Peyer's patch (tissue), 4 donors: ENCODE measurements around the gene C16orf89. TPM values are rescaled to one million over a fixed set of nuclear protein-coding genes. Genes with fewer than 3 reads are reported as not detected.

ENCODE experiments used
- DNase-seq, 3 donors: peaks; one replicate each; pipeline ENCODE4 v3.0.0-alpha.2; 2017 to 2019
- H3K27ac ChIP-seq, 4 donors: fragments of 200-600 bp; sonication (generic); one replicate each; pipeline ENCODE4 v1.5.1; 2016 to 2019
- H3K27me3 ChIP-seq, 2 donors: fragments of 200-600 bp; sonication (generic); one replicate each; pipeline ENCODE4 v1.5.1; 2019
- H3K36me3 ChIP-seq, 3 donors: fragments of 200-600 bp; sonication (generic); one replicate each; pipeline ENCODE4 v1.5.1; 2016 to 2019
- H3K4me1 ChIP-seq, 4 donors: fragments of 200-600 bp; sonication (generic); one replicate each; pipeline ENCODE4 v1.5.1; 2016 to 2019
- H3K4me3 ChIP-seq, 4 donors: fragments of 200-600 bp; sonication (generic); 1 replicate in 3 of 4; 2 replicates in 1 of 4; pipeline ENCODE4 v1.5.1; 2016 to 2019; ENCODE audit warnings: mild to moderate bottlenecking in 1 of 4
- H3K9me3 ChIP-seq, 4 donors: fragments of 200-600 bp; sonication (generic); one replicate each; pipeline ENCODE4 v1.5.1; 2016 to 2019; ENCODE audit warnings: mild to moderate bottlenecking in 1 of 4
- POLR2A ChIP-seq, 2 donors: fragments of 450-650 bp; IDR thresholded peaks; one replicate each; pipeline ENCODE4 v1.5.1; 2017; ENCODE audit warnings: antibody characterized with exemption in 2 of 2, mild to moderate bottlenecking in 2 of 2, moderate library complexity in 2 of 2
- total RNA-seq, 4 donors: library from RNA; depleted of rRNA; stranded (reverse); fragments of >200 nt; gene quantifications; one replicate each; pipeline ENCODE4 v1.1.0, GENCODE V29; 2016
- TF ChIP-seq, protein P1 (sequence below), 6 experiments: fragments of 450-650 bp in 4 of 6; fragments of 200-600 bp in 2 of 6; sonication (generic) in 1 of 6; IDR thresholded peaks; one replicate each; pipeline ENCODE4 v1.5.1; 2017 to 2019; ENCODE audit warnings: antibody characterized with exemption in 6 of 6, mild to moderate bottlenecking in 3 of 6, moderate library complexity in 1 of 6

Gene C16orf89
- total RNA-seq, 4 donors from 2014 or later = 0.80 to 1.4 TPM; not detected in 2

DNA sequence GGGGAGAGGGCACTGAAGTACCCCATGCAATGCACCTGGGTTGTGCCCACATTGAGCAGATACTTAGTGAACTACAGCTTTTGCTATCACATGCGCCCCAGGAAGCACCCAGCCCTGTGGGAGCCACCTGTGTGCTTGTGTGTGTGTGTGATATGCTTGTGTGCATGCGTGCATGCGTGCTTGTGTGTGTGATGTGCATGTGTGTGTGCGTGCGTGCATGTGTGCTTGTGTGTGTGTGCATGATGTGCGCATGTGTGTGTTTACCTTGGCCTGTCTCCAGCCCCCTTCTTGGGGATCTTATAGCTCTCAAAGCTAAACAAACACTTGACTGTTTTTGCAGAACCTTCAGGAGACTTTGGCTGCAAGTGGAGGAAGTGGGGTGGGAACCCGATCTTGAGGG is 841 bp downstream of the C16orf89 start:
- peaks cover 0 to 13% (median 0%) of the 10 kb centered on the region in 4 donors for H3K4me1 ChIP-seq
- no peak for DNase-seq
- H3K27me3 ChIP-seq = no peaks in the 10 kb centered on the region
- H3K27ac ChIP-seq = peak overlapping the region in 1 of 4 donors; percentile 49
- no peaks in the 10 kb centered on the region for H3K9me3 ChIP-seq
- TF ChIP-seq, protein P1, sequence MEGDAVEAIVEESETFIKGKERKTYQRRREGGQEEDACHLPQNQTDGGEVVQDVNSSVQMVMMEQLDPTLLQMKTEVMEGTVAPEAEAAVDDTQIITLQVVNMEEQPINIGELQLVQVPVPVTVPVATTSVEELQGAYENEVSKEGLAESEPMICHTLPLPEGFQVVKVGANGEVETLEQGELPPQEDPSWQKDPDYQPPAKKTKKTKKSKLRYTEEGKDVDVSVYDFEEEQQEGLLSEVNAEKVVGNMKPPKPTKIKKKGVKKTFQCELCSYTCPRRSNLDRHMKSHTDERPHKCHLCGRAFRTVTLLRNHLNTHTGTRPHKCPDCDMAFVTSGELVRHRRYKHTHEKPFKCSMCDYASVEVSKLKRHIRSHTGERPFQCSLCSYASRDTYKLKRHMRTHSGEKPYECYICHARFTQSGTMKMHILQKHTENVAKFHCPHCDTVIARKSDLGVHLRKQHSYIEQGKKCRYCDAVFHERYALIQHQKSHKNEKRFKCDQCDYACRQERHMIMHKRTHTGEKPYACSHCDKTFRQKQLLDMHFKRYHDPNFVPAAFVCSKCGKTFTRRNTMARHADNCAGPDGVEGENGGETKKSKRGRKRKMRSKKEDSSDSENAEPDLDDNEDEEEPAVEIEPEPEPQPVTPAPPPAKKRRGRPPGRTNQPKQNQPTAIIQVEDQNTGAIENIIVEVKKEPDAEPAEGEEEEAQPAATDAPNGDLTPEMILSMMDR (IDR thresholded peaks at IDR 0.05) = no peak
- TF ChIP-seq POLR2A (IDR thresholded peaks at IDR 0.05) = no peak
- no peaks in the 10 kb centered on the region for H3K36me3 ChIP-seq
- peak overlapping the region in 1 of 4 donors; percentile 19 for H3K4me3 ChIP-seq

- no peaks in the 10 kb centered on the region for H3K27me3 ChIP-seq
- H3K27ac ChIP-seq = no peak overlapping the region
- no peak overlapping the region for H3K4me3 ChIP-seq
- H3K4me1 ChIP-seq = peaks cover 0 to 13% (median 0%) of the 10 kb centered on the region in 4 donors
- no peak for DNase-seq
- no peaks in the 10 kb centered on the region for H3K36me3 ChIP-seq
- H3K9me3 ChIP-seq = no peaks in the 10 kb centered on the region
- TF ChIP-seq, protein P1 (IDR thresholded peaks at IDR 0.05) = no peak
- TF ChIP-seq POLR2A (IDR thresholded peaks at IDR 0.05) = no peak
Measured at GRCh38 chr16:5062790-5063765, 2.7 kb downstream of the C16orf89 start.

DNA sequence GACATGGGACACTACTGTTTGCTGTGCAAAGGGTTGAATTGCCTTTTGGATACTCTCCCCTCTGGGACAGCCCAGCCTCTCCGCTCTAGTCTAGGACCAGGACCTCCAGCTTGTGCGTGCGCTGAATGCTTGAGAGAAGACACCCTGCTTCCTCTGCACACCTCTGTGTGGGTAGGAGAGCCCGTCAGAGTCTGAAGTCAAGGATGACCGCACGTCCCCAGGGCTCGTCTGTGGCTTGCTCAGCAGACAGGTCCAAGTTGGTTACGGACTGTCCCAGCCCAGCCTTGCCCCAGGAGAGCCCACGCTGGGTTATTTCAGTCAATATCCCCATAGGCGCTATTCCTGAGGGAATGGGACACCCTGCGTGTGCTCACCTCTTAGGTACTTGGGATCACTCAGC is 3.7 kb downstream of the C16orf89 start:
- TF ChIP-seq POLR2A (IDR thresholded peaks at IDR 0.05) = no peak
- TF ChIP-seq, protein P1 (IDR thresholded peaks at IDR 0.05) = no peak
- Histone ChIP-seq H3K27me3 (no peaks in the 10 kb centered on the region), H3K36me3 (no peaks in the 10 kb centered on the region), H3K9me3 (no peaks in the 10 kb centered on the region), H3K4me3 (no peak overlapping the region), H3K27ac (no peak overlapping the region), H3K4me1 (peaks cover 0 to 13% (median 0%) of the 10 kb centered on the region in 4 donors)
- DNase-seq = no peak

- H3K4me1 ChIP-seq = peaks cover 0 to 5% (median 0%) of the 10 kb centered on the region in 4 donors
- DNase-seq = peak in 1 of 3 donors; percentile 27
- no peak overlapping the region for H3K27ac ChIP-seq
- no peak overlapping the region for H3K4me3 ChIP-seq
- no peaks in the 10 kb centered on the region for H3K9me3 ChIP-seq
- H3K36me3 ChIP-seq = no peaks in the 10 kb centered on the region
- TF ChIP-seq, protein P1 (IDR thresholded peaks at IDR 0.05) = no peak
- TF ChIP-seq POLR2A (IDR thresholded peaks at IDR 0.05) = no peak
- H3K27me3 ChIP-seq = no peaks in the 10 kb centered on the region
Measured at GRCh38 chr16:5060073-5060641, 5.6 kb downstream of the C16orf89 start.

GRCh38 chr16:5059386-5060072 is 6.2 kb downstream of the C16orf89 start:
- Histone ChIP-seq H3K9me3 (no peaks in the 10 kb centered on the region), H3K27me3 (no peaks in the 10 kb centered on the region), H3K4me3 (no peak overlapping the region), H3K4me1 (no peaks in the 10 kb centered on the region), H3K27ac (no peak overlapping the region), H3K36me3 (no peaks in the 10 kb centered on the region)
- DNase-seq = no peak
- TF ChIP-seq POLR2A (IDR thresholded peaks at IDR 0.05) = no peak
- TF ChIP-seq, protein P1 (IDR thresholded peaks at IDR 0.05) = no peak
